GM12892 (cell line): ENCODE data around the gene SELENOM.

Experiments used
- POLR2A ChIP-seq: IDR thresholded peaks from 2 replicates; pipeline ENCODE4 v1.6.1; 2011; ENCODE audit warnings: low read depth, low read length, control low read depth
- POLR2AphosphoS5 ChIP-seq: IDR thresholded peaks from 2 replicates; pipeline ENCODE4 v1.6.1; 2011; ENCODE audit warnings: low read depth, low read length, control low read depth

GRCh38 chr22:31068970-31069369 is 38.4 kb downstream of the SELENOM start:
- TF ChIP-seq POLR2A (no peak), POLR2AphosphoS5 (no peak)
